Activated CD4-positive, CD25-positive, alpha-beta regulatory T cell treated with anti-CD3 and anti-CD28 coated beads, Interleukin-2, amount 50 U/mL, for 24 hours (primary cell): ENCODE measurements around the gene ZNF587.
"Not testable (repeated sequence)": the region's sequence is repeated elsewhere in the genome, so short reads cannot be mapped to it uniquely, and the experiment has no call there.

ENCODE experiments used
- ATAC-seq, 2 donors: fragments of 150-1000 bp; cut with Tn5 transposase; one replicate each; pipeline ENCODE4 v1.10.0; 2021; ENCODE audit warnings: mild to moderate bottlenecking in 1 of 2, moderate library complexity in 1 of 2

Gene ZNF587

GRCh38 chr19:57849666-57850473 lies at the start of gene ZNF587:
ZNF587 (plus strand) TSS chr19:57849859; CDS start chr19:57850039, 180 bp downstream.
- ATAC-seq, result peak; percentile 100

- no peak for ATAC-seq
Measured at GRCh38 chr19:57800696-57801095, 49.0 kb upstream of the ZNF587 start.

- no peak for ATAC-seq
Measured at GRCh38 chr19:57802269-57802668, 47.4 kb upstream of the ZNF587 start.

GRCh38 chr19:57803265-57803593 lies 46.4 kb upstream of the ZNF587 start:
- ATAC-seq, result no peak

- no peak for ATAC-seq
Measured at GRCh38 chr19:57803594-57804325, 45.9 kb upstream of the ZNF587 start.

- ATAC-seq, result no peak
Measured at GRCh38 chr19:57807541-57807940, 42.1 kb upstream of the ZNF587 start.

GRCh38 chr19:57810410-57811295 lies 39.0 kb upstream of the ZNF587 start:
- not testable (repeated sequence) for ATAC-seq

- ATAC-seq, result no peak
Measured at GRCh38 chr19:57812226-57812625, 37.4 kb upstream of the ZNF587 start.

GRCh38 chr19:57812975-57813820 lies 36.5 kb upstream of the ZNF587 start:
- ATAC-seq, result not testable (repeated sequence)

GRCh38 chr19:57813919-57814504 lies 35.6 kb upstream of the ZNF587 start:
- ATAC-seq, result no peak

- peak; percentile 84 to 86 for ATAC-seq
Measured at GRCh38 chr19:57814505-57815246, 35.0 kb upstream of the ZNF587 start, which contains the start of gene ZNF552. ZNF552 (minus strand) TSS chr19:57814913; CDS start chr19:57814743, 170 bp downstream.

- no peak for ATAC-seq
Measured at GRCh38 chr19:57815247-57816075, 34.2 kb upstream of the ZNF587 start.

GRCh38 chr19:57816652-57817051 lies 33.0 kb upstream of the ZNF587 start:
- no peak for ATAC-seq

GRCh38 chr19:57817976-57818375 lies 31.7 kb upstream of the ZNF587 start:
- no peak for ATAC-seq

- ATAC-seq, result no peak
Measured at GRCh38 chr19:57818378-57818777, 31.3 kb upstream of the ZNF587 start.

GRCh38 chr19:57819475-57820148 lies 30.0 kb upstream of the ZNF587 start:
- peak; percentile 91 to 92 for ATAC-seq

- no peak for ATAC-seq
Measured at GRCh38 chr19:57820599-57820998, 29.1 kb upstream of the ZNF587 start.

GRCh38 chr19:57821095-57821494 lies 28.6 kb upstream of the ZNF587 start:
- not testable (repeated sequence) for ATAC-seq

- not testable (repeated sequence) for ATAC-seq
Measured at GRCh38 chr19:57821501-57821900, 28.2 kb upstream of the ZNF587 start.
